Immature natural killer cell (primary cell): ENCODE results near the gene C14orf132. TPM values are rescaled to one million over a fixed set of nuclear protein-coding genes. Genes with fewer than 3 reads are reported as not detected.
"Not testable (repeated sequence)": the region's sequence is repeated elsewhere in the genome, so short reads cannot be mapped to it uniquely, and the experiment has no call there.

ENCODE experiments used
- DNase-seq, 3 donors: peaks; one replicate each; pipeline ENCODE4 v3.0.0; 2022; ENCODE audit warnings: mixed read lengths in 1 of 3
- H3K27ac Mint-ChIP-seq, 6 donors: one replicate each; pipeline ENCODE4 v1.8.0; 2020; ENCODE audit warnings: mixed read lengths in 6 of 6, mild to moderate bottlenecking in 5 of 6, inconsistent platforms in 4 of 6, moderate library complexity in 3 of 6
- H3K27me3 Mint-ChIP-seq, 3 donors: one replicate each; pipeline ENCODE4 v1.8.0; 2020 to 2021; ENCODE audit warnings: low read depth in 3 of 3, mild to moderate bottlenecking in 3 of 3, mixed read lengths in 3 of 3, moderate library complexity in 3 of 3, inconsistent platforms in 1 of 3
- H3K36me3 Mint-ChIP-seq, 3 donors: one replicate each; pipeline ENCODE4 v1.8.0; 2020; ENCODE audit warnings: mixed read lengths in 3 of 3, inconsistent platforms in 2 of 3, mild to moderate bottlenecking in 2 of 3
- H3K4me1 Mint-ChIP-seq, 2 donors: one replicate each; pipeline ENCODE4 v1.8.0; 2020; ENCODE audit warnings: inconsistent platforms in 2 of 2, mild to moderate bottlenecking in 2 of 2, mixed read lengths in 2 of 2, moderate library complexity in 1 of 2
- H3K4me3 Mint-ChIP-seq, 5 donors: one replicate each; pipeline ENCODE4 v1.8.0; 2020; ENCODE audit warnings: mild to moderate bottlenecking in 5 of 5, mixed read lengths in 5 of 5, inconsistent platforms in 3 of 5, moderate library complexity in 3 of 5
- H3K9me3 Mint-ChIP-seq, 6 donors: one replicate each; pipeline ENCODE4 v1.8.0; 2020; ENCODE audit warnings: mild to moderate bottlenecking in 6 of 6, mixed read lengths in 6 of 6, inconsistent platforms in 4 of 6, moderate library complexity in 3 of 6
- polyA plus RNA-seq, 3 donors: library from polyadenylated mRNA; unstranded; fragments of 300-500 nt; fragmentation: Illumina TruSeq; gene quantifications; one replicate each; pipeline ENCODE4 v1.2.3, GENCODE V29; 2021

Gene C14orf132
- polyA plus RNA-seq, 3 donors from 2014 or later, result not detected

DNA sequence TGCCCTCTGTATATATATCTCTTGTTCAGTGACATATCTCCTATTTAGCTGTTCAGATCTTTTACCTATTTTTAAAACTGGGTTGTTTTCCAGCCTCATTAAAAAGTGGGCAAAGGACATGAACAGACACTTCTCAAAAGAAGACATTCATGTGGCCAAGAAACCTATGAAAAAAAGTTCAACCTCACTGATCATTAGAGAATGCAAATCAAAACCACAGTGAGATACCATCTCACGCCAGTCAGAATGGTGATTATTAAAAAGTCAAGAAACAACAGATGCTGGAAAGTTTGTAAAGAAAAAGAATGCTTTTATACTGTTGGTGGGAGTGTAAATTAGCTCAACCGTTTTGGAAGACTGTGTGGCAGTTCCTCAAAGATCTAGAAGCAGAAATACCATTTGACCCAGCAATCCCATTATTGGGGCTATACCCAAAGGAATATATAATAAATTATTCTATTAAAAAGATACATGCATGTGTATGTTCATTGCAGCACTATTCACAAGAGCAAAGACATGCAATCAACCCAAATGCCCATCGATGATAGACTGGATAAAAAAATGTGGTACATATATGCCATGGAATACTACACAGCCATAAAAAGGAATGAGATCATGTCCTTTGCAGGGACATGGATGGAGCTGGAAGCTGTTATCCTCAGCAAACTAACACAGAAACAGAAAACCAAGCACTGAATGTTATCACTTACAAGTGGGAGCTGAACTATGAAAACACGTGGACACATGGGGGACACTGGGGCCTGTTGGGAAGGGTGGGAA, 34.3 kb downstream of the C14orf132 start:
- not testable (repeated sequence) for H3K36me3 Mint-ChIP-seq, H3K4me3 Mint-ChIP-seq, H3K4me1 Mint-ChIP-seq, DNase-seq, H3K9me3 Mint-ChIP-seq, H3K27ac Mint-ChIP-seq, H3K27me3 Mint-ChIP-seq

DNA sequence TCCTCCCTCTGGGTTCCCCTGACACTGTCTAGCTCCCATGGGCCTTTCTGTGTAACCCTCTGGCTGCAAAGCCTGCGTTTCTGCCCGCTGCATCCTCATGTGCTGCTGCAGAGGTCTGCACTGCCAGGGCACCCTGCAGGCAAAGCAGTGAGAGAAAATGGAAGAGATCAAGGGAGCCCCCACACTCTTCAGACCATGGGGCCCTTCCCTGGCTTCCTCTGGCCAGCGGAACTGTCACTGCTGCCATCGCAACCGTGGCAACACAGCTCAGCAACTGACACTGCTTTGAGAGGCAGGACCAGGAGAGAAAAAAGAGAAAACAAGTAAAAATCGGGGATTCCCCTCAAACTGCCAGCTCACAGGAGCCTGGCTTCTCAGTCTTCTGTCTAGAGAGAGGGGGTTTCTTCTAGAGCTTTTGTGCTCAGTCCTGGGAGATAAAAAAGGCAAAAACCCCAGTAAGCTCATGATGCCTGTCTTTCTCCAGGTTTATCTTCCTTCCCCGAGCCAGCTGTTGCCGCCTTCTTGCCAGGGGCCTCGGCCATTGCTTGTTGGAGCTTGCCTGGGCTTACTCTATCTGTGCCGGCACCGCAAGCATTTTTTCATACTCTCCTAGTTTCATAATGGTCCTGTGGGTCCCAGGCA, 38.9 kb downstream of the C14orf132 start:
- no peak for DNase-seq
- Mint-ChIP-seq H3K36me3 (no peaks in the 10 kb centered on the region), H3K4me3 (no peak overlapping the region), H3K4me1 (no peaks in the 10 kb centered on the region), H3K27ac (no peak overlapping the region), H3K9me3 (no peaks in the 10 kb centered on the region), H3K27me3 (peaks cover 3 to 10% (median 5%) of the 10 kb centered on the region in 3 donors)

DNA sequence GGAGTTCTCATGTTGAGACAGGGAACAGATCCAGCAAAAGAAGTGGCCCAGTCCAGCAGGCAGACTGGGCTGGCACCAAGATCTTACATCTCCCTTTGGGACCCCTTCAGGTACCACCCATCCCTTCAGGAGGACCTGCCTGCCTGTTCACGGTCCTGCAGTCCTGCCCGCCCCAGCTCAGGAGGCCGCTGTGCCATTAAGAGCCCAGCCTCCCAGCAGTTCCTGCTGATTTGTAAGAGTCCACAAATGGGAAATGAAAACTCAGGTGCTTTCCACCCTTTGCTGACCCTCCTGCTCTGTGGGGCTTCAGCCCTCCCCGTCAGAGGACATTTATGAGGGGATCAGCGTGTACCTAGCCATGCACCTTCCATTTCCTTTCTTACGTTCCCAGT, 39.5 kb downstream of the C14orf132 start:
- no peak for DNase-seq

DNA sequence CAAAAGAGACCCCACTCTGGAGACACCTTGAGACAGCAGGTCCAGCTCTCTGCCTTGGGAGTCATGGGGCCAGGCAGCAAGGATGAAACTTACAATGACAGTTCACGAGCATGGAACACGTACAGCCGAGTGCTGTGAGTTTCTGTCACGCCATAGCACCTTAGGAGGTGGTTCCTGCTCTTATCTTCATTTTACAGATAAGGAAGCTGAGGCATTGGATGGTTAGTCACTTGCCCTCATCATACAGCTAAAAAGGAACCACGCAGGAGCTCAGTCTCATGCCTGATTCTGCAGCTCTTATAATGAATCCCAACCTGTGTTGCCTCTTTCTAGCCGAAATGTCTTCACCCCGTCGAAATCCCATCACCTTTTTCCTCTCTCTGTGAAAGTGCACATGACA, 39.9 kb downstream of the C14orf132 start:
- no peak for DNase-seq
- H3K9me3 Mint-ChIP-seq, result no peaks in the 10 kb centered on the region
- no peaks in the 10 kb centered on the region for H3K36me3 Mint-ChIP-seq
- H3K4me1 Mint-ChIP-seq, result no peaks in the 10 kb centered on the region
- H3K4me3 Mint-ChIP-seq, result no peak overlapping the region
- H3K27ac Mint-ChIP-seq, result no peak overlapping the region
- peaks cover 3 to 5% (median 5%) of the 10 kb centered on the region in 3 donors for H3K27me3 Mint-ChIP-seq

More for the DNA sequence above, 39.5 kb downstream of the C14orf132 start:
- Mint-ChIP-seq H3K4me1 (no peaks in the 10 kb centered on the region), H3K9me3 (no peaks in the 10 kb centered on the region), H3K4me3 (no peak overlapping the region), H3K27me3 (peaks cover 3 to 9% (median 5%) of the 10 kb centered on the region in 3 donors), H3K27ac (no peak overlapping the region), H3K36me3 (no peaks in the 10 kb centered on the region)

DNA sequence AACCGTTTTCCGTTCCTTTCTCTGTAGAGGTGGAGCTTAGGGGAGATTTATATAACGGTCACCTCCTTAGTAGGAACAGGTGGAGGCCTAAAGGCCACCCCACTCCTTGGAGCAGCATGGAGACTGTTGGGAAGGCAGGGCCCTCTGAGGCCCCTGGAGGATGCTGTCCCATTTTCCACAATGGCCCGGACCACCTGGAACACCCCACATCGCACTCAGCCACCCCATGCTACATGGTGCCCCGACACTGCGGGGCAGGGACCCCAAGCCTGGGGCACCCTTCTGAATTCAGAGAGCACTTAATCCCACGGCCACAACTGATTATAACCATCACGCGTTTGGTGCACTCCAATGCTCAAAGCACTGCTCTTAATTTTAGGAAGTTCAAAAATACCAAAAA, 41.4 kb downstream of the C14orf132 start:
- Mint-ChIP-seq H3K27me3 (peaks cover 3 to 5% (median 5%) of the 10 kb centered on the region in 3 donors), H3K27ac (no peak overlapping the region), H3K4me1 (no peaks in the 10 kb centered on the region), H3K4me3 (no peak overlapping the region), H3K9me3 (no peaks in the 10 kb centered on the region), H3K36me3 (no peaks in the 10 kb centered on the region)
- DNase-seq, result no peak

DNA sequence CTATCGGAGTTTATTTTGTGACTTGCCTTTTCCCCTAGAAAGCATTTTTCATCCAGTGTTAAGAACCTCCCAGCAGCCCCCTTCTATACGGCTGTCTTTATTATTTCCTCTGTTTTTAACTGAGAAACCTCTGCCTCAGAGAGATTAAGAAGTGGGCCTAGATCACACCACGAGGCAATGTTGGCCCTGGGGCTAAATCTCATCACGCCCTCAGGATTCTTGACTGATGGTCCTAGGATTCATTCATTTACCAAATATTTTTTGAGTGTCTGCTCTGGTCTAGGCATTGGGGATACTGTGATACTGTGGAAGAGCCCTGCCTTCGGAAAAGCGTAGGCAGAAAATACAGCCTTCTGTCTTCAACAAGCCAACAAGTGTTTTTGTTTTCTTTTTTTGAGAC, 42.1 kb downstream of the C14orf132 start:
- Mint-ChIP-seq H3K36me3 (no peaks in the 10 kb centered on the region), H3K27me3 (peaks cover 3 to 5% (median 4%) of the 10 kb centered on the region in 3 donors), H3K27ac (no peak overlapping the region), H3K4me1 (no peaks in the 10 kb centered on the region), H3K4me3 (no peak overlapping the region), H3K9me3 (no peaks in the 10 kb centered on the region)
- no peak for DNase-seq

DNA sequence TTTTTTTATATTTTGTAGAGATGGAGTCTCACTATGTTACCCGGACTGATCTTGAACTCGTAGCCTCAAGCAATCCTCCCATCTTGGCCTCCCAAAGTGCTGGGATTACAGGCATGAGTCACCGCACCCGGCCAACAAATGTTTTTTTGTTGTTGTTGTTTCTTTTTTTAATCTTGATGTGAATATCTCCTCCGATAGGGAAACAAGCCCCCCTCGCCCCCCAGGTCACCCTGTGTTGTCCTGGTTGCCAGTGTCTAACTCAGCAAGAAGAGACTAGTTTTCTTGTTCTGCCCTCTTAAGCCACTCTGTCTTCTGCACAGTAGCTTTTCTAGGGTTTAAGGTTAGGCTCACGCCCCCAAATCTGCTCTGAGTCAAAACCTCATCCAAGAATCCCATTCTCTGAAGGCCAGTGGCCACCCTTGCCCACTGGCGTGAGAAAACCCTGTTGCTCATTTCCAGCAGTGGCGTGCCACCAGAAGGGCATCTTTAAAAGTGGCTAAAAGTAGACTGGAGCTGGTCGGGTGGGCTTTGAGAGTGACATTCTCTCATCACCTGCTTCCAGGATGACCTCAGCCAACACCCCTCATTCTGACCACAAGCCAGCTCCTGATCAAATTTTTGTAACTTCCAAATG, 42.7 kb downstream of the C14orf132 start:
- DNase-seq, result no peak
- peaks cover 3 to 5% (median 3%) of the 10 kb centered on the region in 3 donors for H3K27me3 Mint-ChIP-seq
- no peaks in the 10 kb centered on the region for H3K4me1 Mint-ChIP-seq
- H3K36me3 Mint-ChIP-seq, result no peaks in the 10 kb centered on the region
- H3K4me3 Mint-ChIP-seq, result no peak overlapping the region
- H3K27ac Mint-ChIP-seq, result no peak overlapping the region
- H3K9me3 Mint-ChIP-seq, result no peaks in the 10 kb centered on the region

DNA sequence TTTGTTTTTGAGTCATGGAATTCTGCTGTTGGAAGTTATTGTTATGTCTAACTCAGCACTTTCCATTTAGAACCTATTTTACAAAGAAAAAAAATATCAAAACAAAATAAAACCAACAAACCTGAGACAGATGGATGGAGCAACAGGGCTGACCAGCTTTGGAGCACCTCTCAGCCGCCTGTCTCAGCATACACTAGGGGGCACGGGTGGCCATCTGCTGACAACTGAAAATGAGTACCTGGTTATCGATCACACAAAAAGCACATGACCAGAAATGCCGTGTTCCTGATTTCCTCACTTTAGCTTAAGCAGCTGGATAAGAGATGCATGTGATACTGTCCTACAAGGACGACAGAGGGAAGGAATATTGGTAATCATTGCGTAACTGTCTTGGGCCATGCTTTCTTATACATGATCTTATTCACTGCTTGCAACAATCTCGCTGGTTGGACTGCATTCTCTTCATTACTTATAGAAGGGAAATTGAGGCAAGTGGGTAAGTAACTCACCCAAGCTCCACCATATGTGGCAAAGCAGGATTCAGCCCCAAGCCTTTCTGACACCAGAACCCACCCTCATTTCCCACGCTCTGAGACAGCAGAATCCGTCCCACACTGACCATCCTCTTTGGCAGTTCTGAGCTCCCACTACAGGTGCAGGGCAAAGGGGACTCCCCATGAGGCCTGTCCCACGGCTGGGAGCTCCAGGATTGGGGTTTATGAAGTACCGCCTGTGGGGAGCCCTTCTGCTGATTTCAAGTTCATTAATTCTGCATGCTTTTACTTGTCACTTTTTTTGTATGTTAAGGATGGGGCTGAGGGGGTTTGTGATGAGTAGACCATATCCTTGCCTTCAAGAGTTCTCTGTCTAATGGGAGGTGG, 43.5 kb downstream of the C14orf132 start:
- H3K27me3 Mint-ChIP-seq, result peaks cover 3 to 5% (median 3%) of the 10 kb centered on the region in 3 donors
- no peaks in the 10 kb centered on the region for H3K36me3 Mint-ChIP-seq
- no peak overlapping the region for H3K4me3 Mint-ChIP-seq
- H3K4me1 Mint-ChIP-seq, result no peaks in the 10 kb centered on the region
- DNase-seq, result no peak
- no peak overlapping the region for H3K27ac Mint-ChIP-seq
- H3K9me3 Mint-ChIP-seq, result no peaks in the 10 kb centered on the region

DNA sequence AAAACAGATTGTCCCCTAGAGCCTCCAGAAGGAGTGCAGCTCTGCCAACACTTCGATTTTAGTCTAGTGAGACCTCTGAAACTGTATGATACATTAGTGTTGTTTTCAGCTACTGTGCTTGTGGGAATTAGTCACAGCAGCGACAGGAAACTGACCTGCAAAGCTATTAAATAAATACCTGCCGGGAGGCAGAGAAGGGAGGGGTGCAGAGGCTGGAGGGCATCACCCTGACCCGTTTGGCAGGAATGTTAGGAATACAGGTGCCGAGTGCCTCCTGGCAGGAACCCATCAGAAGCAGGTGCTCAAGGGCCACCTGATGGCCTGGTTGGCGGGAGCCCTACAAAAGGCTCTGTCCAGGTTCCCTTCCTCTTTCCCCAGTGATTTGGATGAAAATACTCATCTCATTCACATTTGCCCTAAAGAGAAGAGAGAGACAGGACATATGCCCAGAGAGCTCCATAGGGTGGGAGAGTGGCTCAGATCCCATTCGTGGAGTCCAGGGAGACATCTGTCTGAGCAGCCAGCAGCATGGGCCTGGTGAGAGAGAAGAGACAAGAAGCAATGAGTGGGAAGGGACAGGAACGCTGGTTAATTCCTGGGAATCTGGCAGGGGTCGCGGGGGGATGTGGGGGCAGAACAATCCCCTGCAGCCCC, 44.6 kb downstream of the C14orf132 start:
- Mint-ChIP-seq H3K4me1 (no peaks in the 10 kb centered on the region), H3K4me3 (no peak overlapping the region), H3K36me3 (no peaks in the 10 kb centered on the region), H3K27me3 (peaks cover 3 to 5% (median 3%) of the 10 kb centered on the region in 3 donors), H3K27ac (no peak overlapping the region), H3K9me3 (no peaks in the 10 kb centered on the region)
- DNase-seq, result no peak

DNA sequence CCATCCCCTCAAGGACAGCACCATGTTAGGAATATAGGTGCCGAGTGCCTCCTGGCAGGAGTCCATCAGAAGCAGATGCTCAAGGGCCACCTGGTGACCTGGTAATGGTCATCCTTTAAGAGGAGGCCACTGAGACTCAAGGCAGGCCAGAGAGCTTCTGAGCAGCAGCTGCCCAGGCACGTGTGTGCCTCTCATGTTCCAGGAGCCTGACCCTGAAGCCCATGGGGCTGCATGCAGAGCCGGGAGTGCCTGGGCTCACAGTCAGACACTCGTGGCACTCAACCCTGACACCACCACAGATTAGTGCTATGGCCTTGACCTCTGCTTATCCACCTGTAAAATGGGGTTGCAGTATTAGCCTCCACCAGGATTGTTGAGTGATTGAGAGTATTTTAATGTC, 45.6 kb downstream of the C14orf132 start:
- H3K9me3 Mint-ChIP-seq, result no peaks in the 10 kb centered on the region
- peaks cover 3 to 5% (median 3%) of the 10 kb centered on the region in 3 donors for H3K27me3 Mint-ChIP-seq
- no peak overlapping the region for H3K4me3 Mint-ChIP-seq
- no peaks in the 10 kb centered on the region for H3K36me3 Mint-ChIP-seq
- no peak for DNase-seq
- H3K4me1 Mint-ChIP-seq, result no peaks in the 10 kb centered on the region
- H3K27ac Mint-ChIP-seq, result no peak overlapping the region

DNA sequence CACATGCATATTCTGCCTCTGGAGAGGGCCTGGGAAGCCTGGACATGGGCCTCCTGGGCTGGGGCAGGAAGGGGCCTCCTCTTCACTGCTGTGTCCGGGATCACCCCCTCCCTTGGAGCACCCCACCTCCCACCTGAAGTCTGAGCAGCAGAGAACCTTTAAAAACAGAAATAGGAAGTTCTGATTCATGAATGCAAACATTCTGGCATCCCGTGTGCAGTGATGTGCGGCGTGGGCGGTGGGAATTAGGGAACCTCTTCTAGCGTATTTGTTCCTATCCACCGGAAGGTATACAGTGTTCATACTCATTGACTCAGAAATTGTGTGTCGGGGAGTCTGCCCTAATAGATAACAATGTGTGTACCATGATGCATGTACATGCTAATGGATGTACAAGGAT, 46.2 kb downstream of the C14orf132 start:
- H3K27me3 Mint-ChIP-seq, result peaks cover 3 to 5% (median 3%) of the 10 kb centered on the region in 3 donors
- no peak for DNase-seq
- no peaks in the 10 kb centered on the region for H3K9me3 Mint-ChIP-seq
- no peak overlapping the region for H3K4me3 Mint-ChIP-seq
- H3K27ac Mint-ChIP-seq, result no peak overlapping the region
- H3K4me1 Mint-ChIP-seq, result no peaks in the 10 kb centered on the region
- no peaks in the 10 kb centered on the region for H3K36me3 Mint-ChIP-seq

DNA sequence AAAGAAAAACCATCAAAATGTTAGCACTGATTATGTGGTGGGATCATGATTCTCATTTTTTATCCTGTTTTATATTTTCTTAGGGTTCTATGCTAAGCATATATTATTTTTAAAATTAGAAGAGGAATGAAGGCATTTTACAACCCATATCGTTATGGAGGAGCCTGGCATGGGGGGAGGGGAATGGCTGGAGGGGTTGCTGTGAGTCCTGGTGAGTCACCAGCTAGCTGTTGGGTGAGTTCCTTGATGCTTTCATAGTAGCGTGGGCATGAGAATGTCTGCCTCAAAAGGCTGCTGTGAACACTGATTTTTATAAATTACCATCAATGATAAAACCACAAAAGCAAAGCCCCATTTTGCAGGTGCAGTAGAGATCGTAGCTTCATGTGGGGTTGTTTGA, 46.9 kb downstream of the C14orf132 start:
- Mint-ChIP-seq H3K9me3 (no peaks in the 10 kb centered on the region), H3K4me3 (no peak overlapping the region), H3K36me3 (no peaks in the 10 kb centered on the region), H3K4me1 (no peaks in the 10 kb centered on the region), H3K27ac (no peak overlapping the region), H3K27me3 (peaks cover 3 to 5% (median 3%) of the 10 kb centered on the region in 3 donors)
- no peak for DNase-seq

DNA sequence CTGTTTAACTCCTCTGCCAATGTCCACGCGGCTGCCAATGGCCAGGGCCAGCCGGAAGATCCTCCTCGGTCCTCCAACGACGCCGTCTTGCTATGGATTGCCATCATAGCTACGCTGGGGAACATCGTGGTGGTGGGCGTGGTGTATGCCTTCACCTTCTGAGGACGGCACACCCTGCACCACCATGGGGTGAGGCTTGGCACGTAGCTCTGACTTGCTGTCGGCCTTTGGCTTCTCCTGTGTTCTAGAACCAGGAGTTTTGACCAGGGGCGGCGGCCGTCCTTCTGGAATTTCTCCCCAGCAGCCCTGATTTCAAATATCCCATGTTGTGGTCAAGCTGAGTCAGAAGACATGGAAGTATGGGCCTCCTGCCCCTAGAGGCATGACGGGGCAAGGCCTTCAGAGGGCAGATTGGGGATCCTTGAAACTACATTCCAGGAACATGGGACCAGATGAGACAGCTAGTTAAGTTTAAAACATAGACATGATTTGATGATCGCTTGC, 47.5 kb downstream of the C14orf132 start:
- no peaks in the 10 kb centered on the region for H3K4me1 Mint-ChIP-seq
- H3K4me3 Mint-ChIP-seq, result no peak overlapping the region
- no peaks in the 10 kb centered on the region for H3K9me3 Mint-ChIP-seq
- no peak overlapping the region for H3K27ac Mint-ChIP-seq
- H3K27me3 Mint-ChIP-seq, result peaks cover 3 to 5% (median 3%) of the 10 kb centered on the region in 3 donors
- no peak for DNase-seq
- no peaks in the 10 kb centered on the region for H3K36me3 Mint-ChIP-seq
